GM19452 (cell line): ENCODE data around the gene IFI30.
A peak's percentile ranks its signal among the peaks of the same experiment; 100 is the strongest.
"Not testable (repeated sequence)": the region's sequence is repeated elsewhere in the genome, so short reads cannot be mapped to it uniquely, and the experiment has no call there.

Experiments
- ATAC-seq: cut with Tn5 transposase; IDR thresholded peaks from one replicate; pipeline ENCODE4 v1.9.1; 2021; ENCODE audit not compliant: unreplicated experiment

Gene IFI30

GRCh38 chr19:18202397-18202777 is 28.8 kb downstream of the IFI30 start:
- no peak for ATAC-seq

- ATAC-seq, result no peak
Observed at GRCh38 chr19:18202778-18203407, 29.3 kb downstream of the IFI30 start.

- ATAC-seq, result no peak
Observed at GRCh38 chr19:18203408-18203862, 29.8 kb downstream of the IFI30 start.

GRCh38 chr19:18203863-18204393 is 30.3 kb downstream of the IFI30 start, which contains the start of gene RAB3A:
TSS of gene RAB3A (minus strand) at chr19:18204042. CDS start at chr19:18202740, 1,302 bp downstream.
- peak; percentile 92 for ATAC-seq

- ATAC-seq, result peak; percentile 2
Observed at GRCh38 chr19:18204394-18205199, 31.0 kb downstream of the IFI30 start.

GRCh38 chr19:18205200-18205892 is 31.7 kb downstream of the IFI30 start:
- no peak for ATAC-seq

- ATAC-seq, result no peak
Observed at GRCh38 chr19:18206018-18206417, 32.4 kb downstream of the IFI30 start.

- ATAC-seq, result no peak
Observed at GRCh38 chr19:18208098-18208951, 34.7 kb downstream of the IFI30 start.

- not testable (repeated sequence) for ATAC-seq
Observed at GRCh38 chr19:18209912-18210311, 36.3 kb downstream of the IFI30 start.

- no peak for ATAC-seq
Observed at GRCh38 chr19:18211683-18212082, 38.1 kb downstream of the IFI30 start.

GRCh38 chr19:18214779-18215433 is 41.3 kb downstream of the IFI30 start:
- ATAC-seq, result no peak

GRCh38 chr19:18216789-18217188 is 43.2 kb downstream of the IFI30 start:
- no peak for ATAC-seq

- ATAC-seq, result no peak
Observed at GRCh38 chr19:18218159-18218558, 44.5 kb downstream of the IFI30 start.

- ATAC-seq, result no peak
Observed at GRCh38 chr19:18218600-18218999, 45.0 kb downstream of the IFI30 start.

- ATAC-seq, result no peak
Observed at GRCh38 chr19:18219911-18220631, 46.5 kb downstream of the IFI30 start.

GRCh38 chr19:18220632-18221275 is 47.1 kb downstream of the IFI30 start:
- ATAC-seq, result no peak

GRCh38 chr19:18221815-18222725 is 48.5 kb downstream of the IFI30 start:
- ATAC-seq, result no peak
